Endothelial cell (in vitro differentiated cells): ENCODE measurements around the gene MYL5. TPM values are rescaled to one million over a fixed set of nuclear protein-coding genes. Genes with fewer than 3 reads are reported as not detected.
"Not testable (repeated sequence)": the region's sequence is repeated elsewhere in the genome, so short reads cannot be mapped to it uniquely, and the experiment has no call there.

Experiments used
- DNase-seq: peaks from one replicate; pipeline ENCODE4 v3.0.0; 2021; ENCODE audit warnings: low spot score
- H3K27ac Mint-ChIP-seq: one replicate; pipeline ENCODE4 v1.8.0; 2021; ENCODE audit warnings: mixed read lengths, inconsistent platforms; ENCODE audit not compliant: unreplicated experiment
- H3K27me3 Mint-ChIP-seq: one replicate; pipeline ENCODE4 v1.8.0; 2021; ENCODE audit warnings: mild to moderate bottlenecking, moderate library complexity, mixed read lengths, inconsistent platforms; ENCODE audit not compliant: unreplicated experiment
- H3K36me3 Mint-ChIP-seq: one replicate; pipeline ENCODE4 v1.8.0; 2021; ENCODE audit warnings: mild to moderate bottlenecking, low read depth, mixed read lengths, inconsistent platforms; ENCODE audit not compliant: unreplicated experiment
- H3K4me1 Mint-ChIP-seq: one replicate; pipeline ENCODE4 v1.8.0; 2021; ENCODE audit warnings: mild to moderate bottlenecking, mixed read lengths, inconsistent platforms; ENCODE audit not compliant: unreplicated experiment
- H3K4me3 Mint-ChIP-seq: one replicate; pipeline ENCODE4 v1.8.0; 2021; ENCODE audit warnings: mild to moderate bottlenecking, mixed read lengths, inconsistent platforms; ENCODE audit not compliant: unreplicated experiment
- H3K9me3 Mint-ChIP-seq: one replicate; pipeline ENCODE4 v1.8.0; 2021; ENCODE audit warnings: mixed read lengths, inconsistent platforms; ENCODE audit not compliant: unreplicated experiment
- CTCF ChIP-seq: fragments of 200-600 bp; sonication (generic); IDR thresholded peaks from one replicate; pipeline ENCODE4 v1.5.0; 2021; ENCODE audit warnings: antibody characterized with exemption; ENCODE audit not compliant: unreplicated experiment
- total RNA-seq: library from RNA; stranded (reverse); fragmentation: NEBNext Ultra II Directional; extraction: Animal tissue kit (Norgen Biotek cat#: 25700); gene quantifications from one replicate; pipeline ENCODE4 v1.2.1, GENCODE V29; 2021; ENCODE audit not compliant: unreplicated experiment

The MYL5 gene
- total RNA-seq, 1 donor from 2014 or later = 23.2 TPM

DNA sequence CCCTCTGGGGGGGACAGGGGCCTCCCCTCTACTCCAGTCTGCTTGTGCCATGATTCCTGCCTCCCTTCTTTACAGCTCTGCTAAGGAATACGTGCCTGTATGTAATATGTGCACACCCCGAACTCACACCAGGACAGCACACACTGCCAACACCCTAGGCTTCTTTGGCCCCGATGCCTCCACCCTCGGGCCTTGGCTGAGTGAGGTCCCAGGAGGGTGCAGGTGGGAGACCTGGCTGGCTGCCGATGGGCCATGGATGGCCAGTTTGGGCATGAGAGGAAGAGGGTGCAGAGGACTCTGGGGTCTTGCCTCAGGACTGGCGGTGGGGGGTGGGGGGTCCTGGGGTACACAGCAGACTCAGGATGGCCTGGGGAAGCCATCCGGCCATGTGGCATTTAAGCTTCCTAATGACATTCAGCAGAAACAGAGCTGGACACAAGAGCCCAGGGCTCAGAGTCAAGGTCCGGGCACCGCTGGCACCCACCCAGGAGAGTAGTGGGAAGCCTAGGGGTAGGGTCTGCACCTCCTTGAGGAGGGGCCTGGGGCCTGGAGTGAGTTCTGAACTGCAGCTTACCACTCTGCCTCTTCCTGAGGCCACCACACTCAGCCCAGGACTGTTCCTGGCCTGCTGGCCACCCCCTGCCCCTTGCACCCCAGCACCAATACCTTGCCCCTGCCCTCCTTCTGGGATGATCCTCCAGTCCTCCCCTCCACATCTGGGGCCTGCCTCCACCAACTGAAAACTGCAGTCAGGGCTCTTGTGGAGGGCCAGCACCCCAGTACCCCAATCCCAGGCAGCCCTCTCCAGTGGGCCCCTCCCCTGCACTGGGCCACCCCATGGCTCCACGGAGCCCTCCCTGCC lies 29.2 kb downstream of the MYL5 start:
- Mint-ChIP-seq H3K27ac (no peak overlapping the region), H3K36me3 (peaks cover 1% of the 10 kb centered on the region)

DNA sequence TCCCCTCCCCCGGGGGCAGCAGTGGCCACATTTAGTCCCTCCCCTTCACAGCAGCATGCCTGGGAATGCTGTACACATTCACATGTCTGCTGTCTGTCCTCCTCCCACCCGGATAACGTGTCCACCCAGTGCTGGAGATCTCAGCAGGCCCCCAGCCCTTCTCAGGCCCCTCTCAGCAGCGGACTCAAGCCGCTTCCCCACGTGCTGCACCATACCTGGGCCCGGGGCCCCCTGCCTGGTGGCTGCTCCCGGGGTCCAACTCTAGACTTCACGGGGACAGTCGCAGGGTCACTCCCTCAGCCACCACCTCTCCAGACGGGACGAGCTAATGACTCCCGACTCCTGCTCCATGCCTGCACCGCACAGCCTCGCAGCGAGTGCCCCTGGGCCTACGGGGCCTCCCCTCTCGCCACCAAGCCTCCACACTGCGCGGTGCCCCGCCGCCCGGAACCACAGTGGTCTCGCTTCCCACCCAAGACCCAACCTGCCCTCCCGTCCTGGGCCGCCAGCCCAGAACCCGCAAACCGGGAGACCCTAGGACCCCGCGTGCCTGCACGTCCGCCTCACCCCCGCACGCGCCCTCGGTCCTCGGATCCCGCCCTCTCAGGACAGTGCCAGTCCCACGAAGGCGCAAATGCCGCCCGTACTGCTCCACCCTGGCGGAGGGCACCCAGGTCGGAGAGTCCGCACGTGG lies 30.0 kb downstream of the MYL5 start:
- H3K9me3 Mint-ChIP-seq = no peaks in the 10 kb centered on the region
- peak overlapping the region; percentile 80 for H3K4me3 Mint-ChIP-seq
- H3K27ac Mint-ChIP-seq = no peak overlapping the region

More for the DNA sequence above, 29.2 kb downstream of the MYL5 start:
- no peak for DNase-seq
- H3K9me3 Mint-ChIP-seq = no peaks in the 10 kb centered on the region
- peaks cover 4% of the 10 kb centered on the region for H3K27me3 Mint-ChIP-seq
- TF ChIP-seq CTCF = no peak
- H3K4me1 Mint-ChIP-seq = peaks cover 9% of the 10 kb centered on the region
- no peak overlapping the region for H3K4me3 Mint-ChIP-seq

DNA sequence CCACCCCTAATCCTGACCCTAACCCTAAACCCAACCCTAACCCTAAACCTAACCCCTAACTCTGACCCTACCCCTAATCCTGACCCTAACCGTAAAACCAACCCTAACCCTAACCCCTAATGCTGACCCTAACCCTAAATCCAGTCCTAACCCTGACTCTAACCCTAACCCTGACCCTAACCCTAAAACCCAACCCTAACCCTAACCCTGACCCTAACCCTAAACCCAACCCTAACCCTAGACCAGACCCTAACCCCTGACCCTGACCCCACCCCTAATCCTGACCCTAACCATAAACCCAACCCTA lies 30.6 kb downstream of the MYL5 start:
- H3K27ac Mint-ChIP-seq = no peak overlapping the region
- H3K4me3 Mint-ChIP-seq = peak overlapping the region; percentile 80
- H3K27me3 Mint-ChIP-seq = peaks cover 6% of the 10 kb centered on the region
- no peaks in the 10 kb centered on the region for H3K9me3 Mint-ChIP-seq
- DNase-seq = no peak
- peaks cover 17% of the 10 kb centered on the region for H3K4me1 Mint-ChIP-seq
- peaks cover 10% of the 10 kb centered on the region for H3K36me3 Mint-ChIP-seq
- TF ChIP-seq CTCF = no peak

More for the DNA sequence above, 30.0 kb downstream of the MYL5 start:
- DNase-seq = no peak
- H3K27me3 Mint-ChIP-seq = peaks cover 6% of the 10 kb centered on the region
- H3K36me3 Mint-ChIP-seq = peaks cover 7% of the 10 kb centered on the region
- no peak for TF ChIP-seq CTCF
- H3K4me1 Mint-ChIP-seq = peaks cover 14% of the 10 kb centered on the region

DNA sequence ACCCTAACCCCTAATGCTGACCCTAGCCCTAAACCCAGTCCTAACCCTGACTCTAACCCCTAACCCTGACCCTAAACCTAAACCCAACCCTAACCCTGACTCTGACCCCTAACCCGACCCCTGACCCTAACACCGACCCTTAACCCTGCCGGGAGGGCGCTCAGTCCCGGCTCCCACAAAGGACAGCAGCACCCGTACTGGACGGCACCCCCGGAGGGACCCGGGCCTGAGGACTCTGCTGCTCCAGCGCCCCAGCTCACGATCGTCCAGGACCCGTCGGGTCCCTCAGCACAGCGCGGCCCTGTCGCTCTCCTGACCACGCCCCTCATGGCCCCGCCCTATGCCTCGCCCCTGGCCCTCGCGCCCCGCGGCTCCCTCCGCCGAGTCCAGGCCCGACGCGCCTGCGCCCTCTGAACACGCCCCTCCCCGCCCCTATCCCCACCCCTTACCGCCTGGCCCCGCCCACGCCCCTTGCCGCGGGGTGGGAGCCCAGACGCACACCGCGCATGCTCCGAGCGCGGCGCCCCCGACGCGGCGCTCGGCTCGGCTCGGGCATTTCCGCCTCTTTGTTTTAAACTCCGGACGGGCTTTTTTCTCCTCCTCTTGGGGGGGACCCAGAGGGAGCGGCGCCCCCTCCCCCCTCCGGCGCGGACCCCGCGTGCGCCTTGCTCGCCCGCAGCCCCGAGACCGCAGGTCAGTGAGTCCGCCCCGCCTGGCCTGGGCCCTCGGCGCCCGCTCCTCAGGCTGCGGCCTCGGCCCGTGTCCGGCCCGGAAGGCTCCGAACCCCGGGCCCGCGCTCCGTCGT lies 31.1 kb downstream of the MYL5 start, which contains the start of gene PCGF3:
Gene PCGF3, plus strand, starts transcription at position 555 of the 805 bp plus-strand sequence. CDS start 27,849 bp downstream, outside the sequence.
- Mint-ChIP-seq H3K27ac (no peak within 1 kb of the TSS), H3K27me3 (peaks cover 6% of the 10 kb centered on the region), H3K4me1 (peaks cover 14% of the 10 kb centered on the region), H3K36me3 (peaks cover 15% of the 10 kb centered on the region), H3K9me3 (no peaks in the 10 kb centered on the region), H3K4me3 (peak within 1 kb of the TSS; percentile 80)
- TF ChIP-seq CTCF = no peak
- DNase-seq = peak; percentile 99

DNA sequence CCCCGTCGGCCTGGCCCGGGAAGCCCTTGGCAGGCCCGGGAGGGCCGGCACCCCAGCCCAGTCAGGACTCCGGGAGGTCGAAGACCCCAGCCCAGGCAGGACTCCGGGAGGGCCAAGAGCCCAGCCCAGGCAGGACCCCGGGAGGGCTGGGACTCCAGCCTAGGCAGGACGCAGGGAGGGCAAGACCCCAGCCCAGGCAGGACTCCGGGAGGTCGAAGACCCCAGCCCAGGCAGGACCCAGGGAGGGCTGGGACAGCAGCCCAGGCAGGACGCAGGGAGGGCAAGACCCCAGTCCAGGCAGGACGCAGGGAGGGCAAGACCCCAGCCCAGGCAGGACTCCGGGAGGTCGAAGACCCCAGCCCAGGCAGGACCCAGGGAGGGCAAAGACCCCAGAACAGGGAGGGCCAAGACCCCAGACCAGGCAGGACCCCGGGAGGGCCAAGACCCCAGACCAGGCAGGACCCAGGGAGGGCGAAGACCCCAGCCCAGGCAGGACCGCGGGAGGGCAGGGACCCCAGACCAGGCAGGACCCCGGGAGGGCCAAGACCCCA lies 31.8 kb downstream of the MYL5 start:
- not testable (repeated sequence) for H3K9me3 Mint-ChIP-seq, DNase-seq, H3K4me3 Mint-ChIP-seq, H3K27me3 Mint-ChIP-seq, H3K27ac Mint-ChIP-seq
- Mint-ChIP-seq H3K36me3 (peaks cover 18% of the 10 kb centered on the region), H3K4me1 (peaks cover 18% of the 10 kb centered on the region)
